ENCODE results near the gene ITIH2. TPM values are rescaled to one million over a fixed set of nuclear protein-coding genes. Genes with fewer than 3 reads are reported as not detected.

ITIH2 gene
- total RNA-seq, 1 experiment from 2014 or later, result 0.57 TPM

DNA sequence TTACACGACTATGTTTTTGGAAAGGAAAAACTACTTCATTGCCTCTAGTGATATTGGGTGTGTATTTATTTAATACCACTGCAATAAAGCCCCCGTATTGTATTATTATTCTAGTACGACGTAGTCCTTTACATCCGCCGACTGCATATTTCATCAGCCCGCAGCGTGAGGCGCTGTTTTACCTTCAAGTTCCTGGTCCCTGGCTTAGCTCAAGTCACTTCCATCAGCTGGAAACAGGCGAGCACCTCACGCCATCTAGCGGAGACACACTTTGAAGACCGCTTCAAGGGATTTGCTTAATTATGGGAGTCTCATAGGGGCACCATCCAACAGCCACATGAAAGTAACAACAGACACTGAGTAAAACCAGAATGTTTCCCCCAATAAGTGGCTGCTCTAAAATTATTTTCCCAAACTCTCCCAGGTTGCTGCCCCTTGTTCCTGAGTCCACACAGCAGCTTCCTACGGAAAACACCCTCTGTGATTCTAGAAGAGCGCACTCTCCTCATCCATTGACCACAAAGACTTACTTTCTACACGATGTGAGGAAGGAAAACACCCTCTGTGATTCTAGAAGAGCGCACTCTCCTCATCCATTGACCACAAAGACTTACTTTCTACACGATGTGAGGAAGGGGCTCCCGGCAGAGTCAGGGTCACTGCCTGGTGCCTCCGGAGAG, 15.7 kb upstream of the ITIH2 start:
- ChIA-PET RAD21 (ENCODE audit: low non-redundant PET in 1 of 2, low total read pairs in 2 of 2, uncharacterized antibody in 2 of 2, unreplicated experiment in 2 of 2) (interaction anchor here (1.5 to 2.7 kb wide), 3 partner anchors 158 to 162 kb away, joined by 6 to 22 read pairs (median 20); no protein-coding TSS in a partner anchor), CTCF (interaction anchor here (0.6 to 5.2 kb wide), 18 partner anchors 10 to 164 kb away, joined by 3 to 145 read pairs (median 4); no protein-coding TSS in a partner anchor), POLR2A (interaction anchor here (1.9 kb wide), 1 partner anchor 162 kb away, joined by 9 read pairs; no protein-coding TSS in a partner anchor)
- peaks cover 0 to 8% of the 10 kb centered on the region in 2 experiments; a peak in 1 of 4 replicates for H3K4me1 ChIP-seq (ENCODE audit: control insufficient read depth in 1 of 2, insufficient read depth in 2 of 2, low read length in 2 of 2)
- peak overlapping the region; percentile 34; the same call in 1 of the 2 replicates for H3K4me2 ChIP-seq (ENCODE audit: low read length)
- intact Hi-C loops (cut with micrococcal nuclease), result loop anchor here (1.0 to 10.0 kb wide), 3 partner anchors 158 to 1617 kb away; no protein-coding TSS in a partner anchor
- BruUV-seq (replicated peaks), result no TSS peak
- no peaks in the 10 kb centered on the region for H3K9me2 ChIP-seq (ENCODE audit: insufficient read depth)
- no peaks in the 10 kb centered on the region for H3K36me3 ChIP-seq (ENCODE audit: control insufficient read depth in 1 of 2, insufficient read depth in 2 of 2, low read length in 2 of 2)
- H3K4me3 ChIP-seq (replicated peaks in 1 of 2; ENCODE audit: low read depth in 1 of 2, low read length in 2 of 2), result no peak overlapping the region
- H3K27ac ChIP-seq (ENCODE audit: low read depth, low read length), result no peak overlapping the region
- peaks cover 3% of the 10 kb centered on the region; the same call in 1 of the 2 replicates for H3K27me3 ChIP-seq (ENCODE audit: insufficient read depth, low read length)
- ATAC-seq (peak; percentile 92), DNase-seq (ENCODE audit: low read depth, low spot score) (peak; percentile 95)
- H3K9ac ChIP-seq (ENCODE audit: low read length), result no peak overlapping the region
- H3K9me3 ChIP-seq (ENCODE audit: control insufficient read depth in 1 of 2, insufficient read depth in 1 of 2, low read depth in 1 of 2, low read length in 2 of 2), result no peaks in the 10 kb centered on the region
- TF ChIP-seq, protein P1, sequence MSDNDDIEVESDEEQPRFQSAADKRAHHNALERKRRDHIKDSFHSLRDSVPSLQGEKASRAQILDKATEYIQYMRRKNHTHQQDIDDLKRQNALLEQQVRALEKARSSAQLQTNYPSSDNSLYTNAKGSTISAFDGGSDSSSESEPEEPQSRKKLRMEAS (IDR thresholded peaks at IDR 0.05), result peak; percentile 20; the same call in 1 of the 2 replicates
- 0 out of 2 replicates have a peak, but pooled peaks have one; percentile 30 for TF ChIP-seq CBX3 (IDR thresholded peaks at IDR 0.05; ENCODE audit: low read depth)
- TF ChIP-seq, protein P2, sequence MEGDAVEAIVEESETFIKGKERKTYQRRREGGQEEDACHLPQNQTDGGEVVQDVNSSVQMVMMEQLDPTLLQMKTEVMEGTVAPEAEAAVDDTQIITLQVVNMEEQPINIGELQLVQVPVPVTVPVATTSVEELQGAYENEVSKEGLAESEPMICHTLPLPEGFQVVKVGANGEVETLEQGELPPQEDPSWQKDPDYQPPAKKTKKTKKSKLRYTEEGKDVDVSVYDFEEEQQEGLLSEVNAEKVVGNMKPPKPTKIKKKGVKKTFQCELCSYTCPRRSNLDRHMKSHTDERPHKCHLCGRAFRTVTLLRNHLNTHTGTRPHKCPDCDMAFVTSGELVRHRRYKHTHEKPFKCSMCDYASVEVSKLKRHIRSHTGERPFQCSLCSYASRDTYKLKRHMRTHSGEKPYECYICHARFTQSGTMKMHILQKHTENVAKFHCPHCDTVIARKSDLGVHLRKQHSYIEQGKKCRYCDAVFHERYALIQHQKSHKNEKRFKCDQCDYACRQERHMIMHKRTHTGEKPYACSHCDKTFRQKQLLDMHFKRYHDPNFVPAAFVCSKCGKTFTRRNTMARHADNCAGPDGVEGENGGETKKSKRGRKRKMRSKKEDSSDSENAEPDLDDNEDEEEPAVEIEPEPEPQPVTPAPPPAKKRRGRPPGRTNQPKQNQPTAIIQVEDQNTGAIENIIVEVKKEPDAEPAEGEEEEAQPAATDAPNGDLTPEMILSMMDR (IDR thresholded peaks at IDR 0.05 in 2 of 3, conservative IDR thresholded peaks at IDR 0.05 in 1 of 3; ENCODE audit: borderline replicate concordance in 1 of 3, insufficient read depth in 1 of 3, low read depth in 2 of 3, low read length in 2 of 3), result peak; percentile 90 to 98 (median 93)
- TF ChIP-seq CEBPB (IDR thresholded peaks at IDR 0.05; ENCODE audit: low read depth), result no peak; the same call in 1 of the 2 replicates
- no peak for TF ChIP-seq POLR2AphosphoS5 (IDR thresholded peaks at IDR 0.05; ENCODE audit: low read depth, low read length)
- TF ChIP-seq SIN3A (IDR thresholded peaks at IDR 0.05; ENCODE audit: low read depth), result no peak
- TF ChIP-seq, protein P3, sequence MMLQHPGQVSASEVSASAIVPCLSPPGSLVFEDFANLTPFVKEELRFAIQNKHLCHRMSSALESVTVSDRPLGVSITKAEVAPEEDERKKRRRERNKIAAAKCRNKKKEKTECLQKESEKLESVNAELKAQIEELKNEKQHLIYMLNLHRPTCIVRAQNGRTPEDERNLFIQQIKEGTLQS (IDR thresholded peaks at IDR 0.05), result no peak
- TF ChIP-seq YY1 (IDR thresholded peaks at IDR 0.05; ENCODE audit: extremely low read depth, insufficient replicate concordance, low read depth, low read length), result no peak
- peak; percentile 89 for TF ChIP-seq TCF7L2 (IDR thresholded peaks at IDR 0.05; ENCODE audit: borderline replicate concordance, extremely low read depth, insufficient read depth, insufficient read length)
- no peak for TF ChIP-seq SRF (IDR thresholded peaks at IDR 0.05; ENCODE audit: low read depth)
- no peak for TF ChIP-seq ZNF274 (IDR thresholded peaks at IDR 0.05; ENCODE audit: low read depth, low read length)
- peak; percentile 87 for TF ChIP-seq RAD21 (IDR thresholded peaks at IDR 0.05; ENCODE audit: low read depth)
- no peak for TF ChIP-seq JUND (IDR thresholded peaks at IDR 0.05)
- H3K79me2 ChIP-seq (ENCODE audit: insufficient read depth, low read length), result no peaks in the 10 kb centered on the region
- H4K20me1 ChIP-seq (ENCODE audit: insufficient read depth), result no peaks in the 10 kb centered on the region
- peak overlapping the region; percentile 74 for H2AFZ ChIP-seq (ENCODE audit: low read depth, low read length, poor library complexity, severe bottlenecking)

Data from HCT116 (cell line).